Neural cell (in vitro differentiated cells): ENCODE data around the gene KLK10. TPM values are rescaled to one million over a fixed set of nuclear protein-coding genes. Genes with fewer than 3 reads are reported as not detected.

ENCODE experiments used
- H2AFZ ChIP-seq: fragments of 200-600, 300-800 bp; sonication (generic), shearing (Covaris generic); 2 replicates; pipeline ENCODE4 v1.6.0; 2014; ENCODE audit warnings: low read depth, mild to moderate bottlenecking, antibody characterized with exemption, low read length, moderate library complexity
- H3F3A ChIP-seq: fragments of 200-600 bp; shearing (Covaris generic); 2 replicates; pipeline ENCODE4 v1.6.1; 2016; ENCODE audit warnings: mild to moderate bottlenecking, moderate library complexity, mixed read lengths, antibody characterized with exemption, low read length; ENCODE audit not compliant: insufficient read depth, poor library complexity, severe bottlenecking
- H3K27ac ChIP-seq: fragments of 200-600, 300-800 bp; sonication (generic), shearing (Covaris generic); 2 replicates; pipeline ENCODE4 v1.5.1; 2014; ENCODE audit warnings: mild to moderate bottlenecking, low read length, moderate library complexity
- H3K27me3 ChIP-seq: fragments of 300-800, 200-600 bp; sonication (generic), shearing (Covaris generic); 2 replicates; pipeline ENCODE4 v1.6.0; 2014; ENCODE audit warnings: mild to moderate bottlenecking, low read depth, low read length, moderate library complexity; ENCODE audit not compliant: insufficient read depth
- H3K36me3 ChIP-seq: fragments of 300-800, 200-600 bp; sonication (generic), shearing (Covaris generic); 2 replicates; pipeline ENCODE4 v1.5.1; 2014; ENCODE audit warnings: mild to moderate bottlenecking, antibody characterized with exemption, low read length, moderate library complexity; ENCODE audit not compliant: insufficient read depth
- H3K4me2 ChIP-seq: fragments of 300-800, 200-600 bp; sonication (generic), shearing (Covaris generic); 2 replicates; pipeline ENCODE4 v1.6.0; 2014; ENCODE audit warnings: mild to moderate bottlenecking, low read length
- H3K4me3 ChIP-seq: fragments of 300-800, 200-600 bp; sonication (generic), shearing (Covaris generic); 2 replicates; pipeline ENCODE4 v1.5.1; 2014; ENCODE audit warnings: mild to moderate bottlenecking, low read length, moderate library complexity
- H3K79me2 ChIP-seq: fragments of 200-600 bp; shearing (Covaris generic); replicated peaks from 2 replicates; pipeline ENCODE4 v1.6.0; 2014; ENCODE audit warnings: mild to moderate bottlenecking, low read length, moderate library complexity; ENCODE audit not compliant: insufficient read depth
- H3K9ac ChIP-seq: fragments of 300-800, 200-600 bp; sonication (generic), shearing (Covaris generic); 2 replicates; pipeline ENCODE4 v1.6.1; 2016; ENCODE audit warnings: mild to moderate bottlenecking, low read length, mixed read lengths
- H3K9me2 ChIP-seq: fragments of 200-600 bp; shearing (Covaris generic); 2 replicates; pipeline ENCODE4 v1.6.1; 2016; ENCODE audit warnings: mild to moderate bottlenecking, low read length, mixed read lengths; ENCODE audit not compliant: insufficient read depth
- H3K9me3 ChIP-seq: fragments of 200-600, 300-800 bp; sonication (generic), shearing (Covaris generic); 2 replicates; pipeline ENCODE4 v1.6.1; 2016; ENCODE audit warnings: mild to moderate bottlenecking, mixed run types, low read length, moderate library complexity, mixed read lengths
- H4K20me1 ChIP-seq: fragments of 200-600 bp; shearing (Covaris generic); 2 replicates; pipeline ENCODE4 v1.6.1; 2016; ENCODE audit warnings: mild to moderate bottlenecking, mixed run types; ENCODE audit not compliant: insufficient read depth
- CTCF ChIP-seq: fragments of 450-650 bp; IDR thresholded peaks from 2 replicates; pipeline ENCODE4 v1.5.1; 2014; ENCODE audit warnings: antibody characterized with exemption, mild to moderate bottlenecking, moderate library complexity; ENCODE audit not compliant: poor library complexity, severe bottlenecking
- EP300 ChIP-seq: fragments of 450-650 bp; conservative IDR thresholded peaks from 2 replicates; pipeline ENCODE4 v1.6.1; 2014; ENCODE audit warnings: antibody characterized with exemption, mild to moderate bottlenecking, moderate library complexity; ENCODE audit not compliant: poor library complexity, severe bottlenecking
- EZH2 ChIP-seq: fragments of 200-600, 300-800 bp; shearing (Covaris generic), sonication (generic); IDR thresholded peaks from 2 replicates; pipeline ENCODE4 v1.6.1; 2014; ENCODE audit warnings: antibody characterized with exemption, low read length, borderline replicate concordance, mild to moderate bottlenecking; ENCODE audit not compliant: insufficient read depth, poor library complexity, severe bottlenecking
- MXI1 ChIP-seq: fragments of 450-650 bp; conservative IDR thresholded peaks from 2 replicates; pipeline ENCODE4 v1.6.1; 2014; ENCODE audit warnings: antibody characterized with exemption, mild to moderate bottlenecking; ENCODE audit not compliant: poor library complexity, severe bottlenecking
- POLR2AphosphoS5 ChIP-seq: IDR thresholded peaks from 2 replicates; pipeline ENCODE4 v1.6.1; 2012
- RAD21 ChIP-seq: fragments of 450-650 bp; conservative IDR thresholded peaks from 2 replicates; pipeline ENCODE4 v1.6.1; 2014; ENCODE audit warnings: antibody characterized with exemption, mild to moderate bottlenecking, moderate library complexity
- REST ChIP-seq: IDR thresholded peaks from 2 replicates; pipeline ENCODE4 v1.6.1; 2012; ENCODE audit warnings: borderline replicate concordance
- SMC3 ChIP-seq: fragments of 450-650 bp; conservative IDR thresholded peaks from 2 replicates; pipeline ENCODE4 v1.6.1; 2014; ENCODE audit warnings: antibody characterized with exemption, mild to moderate bottlenecking, moderate library complexity; ENCODE audit not compliant: poor library complexity
- TAF1 ChIP-seq: IDR thresholded peaks from 2 replicates; pipeline ENCODE4 v1.6.1; 2012; ENCODE audit warnings: low read depth
- polyA plus RNA-seq: library from polyadenylated mRNA; depleted of rRNA; stranded (reverse); fragments of >200 nt; gene quantifications from 2 replicates; pipeline ENCODE4 v1.2.3, GENCODE V29; 2014

KLK10 gene
- polyA plus RNA-seq, 1 donor from 2014 or later: 0.73 TPM

- no peaks in the 10 kb centered on the region for H3K36me3 ChIP-seq
- H3K9me3 ChIP-seq: no peaks in the 10 kb centered on the region
- H3K9ac ChIP-seq: no peak overlapping the region
- H3K27ac ChIP-seq: no peak overlapping the region
- H3K4me2 ChIP-seq: no peak overlapping the region
- no peak overlapping the region for H3K4me3 ChIP-seq
- H3K79me2 ChIP-seq: no peaks in the 10 kb centered on the region
- H3K27me3 ChIP-seq: peaks cover 15% of the 10 kb centered on the region
- no peaks in the 10 kb centered on the region for H4K20me1 ChIP-seq
- TF ChIP-seq EZH2: no peak
- no peak for TF ChIP-seq REST
- no peak overlapping the region for H2AFZ ChIP-seq
- H3F3A ChIP-seq: no peaks in the 10 kb centered on the region
- H3K9me2 ChIP-seq: no peaks in the 10 kb centered on the region
Observed at GRCh38 chr19:51023946-51024345, 4.4 kb upstream of the KLK10 start.

GRCh38 chr19:51022526-51022925 lies 3.0 kb upstream of the KLK10 start:
- H3K36me3 ChIP-seq: no peaks in the 10 kb centered on the region
- H3K4me3 ChIP-seq: no peak overlapping the region
- no peak overlapping the region for H2AFZ ChIP-seq
- H4K20me1 ChIP-seq: no peaks in the 10 kb centered on the region
- H3K27ac ChIP-seq: no peak overlapping the region
- H3K79me2 ChIP-seq: no peaks in the 10 kb centered on the region
- no peaks in the 10 kb centered on the region for H3F3A ChIP-seq
- no peak overlapping the region for H3K4me2 ChIP-seq
- peaks cover 30% of the 10 kb centered on the region for H3K27me3 ChIP-seq
- TF ChIP-seq POLR2AphosphoS5 (no peak), REST (no peak), CTCF (no peak), EP300 (no peak), MXI1 (no peak), TAF1 (no peak), RAD21 (no peak), SMC3 (no peak)
- no peaks in the 10 kb centered on the region for H3K9me3 ChIP-seq
- H3K9me2 ChIP-seq: no peaks in the 10 kb centered on the region
- no peak overlapping the region for H3K9ac ChIP-seq
